ENCODE measurements around the gene SYTL2.

- TF ChIP-seq CTCF (IDR thresholded peaks at IDR 0.05) = no peak
- no peak for TF ChIP-seq POLR2A (IDR thresholded peaks at IDR 0.05)
- no peak for TF ChIP-seq POLR2AphosphoS5 (IDR thresholded peaks at IDR 0.05)
Observed at GRCh38 chr11:85658180-85658579, 152.8 kb downstream of the SYTL2 start.
